WTC11 (cell line): ENCODE measurements around the gene SLC22A12. TPM values are rescaled to one million over a fixed set of nuclear protein-coding genes. Genes with fewer than 3 reads are reported as not detected.

ENCODE experiments used
- ATAC-seq: fragments of 200-7000 bp; cut with Tn5 transposase; 2 replicates; pipeline ENCODE4 v1.10.0; 2021; ENCODE audit warnings: mild to moderate bottlenecking, moderate library complexity
- CTCF ChIA-PET: fragments of 300-600 bp; sonication (Branson Sonifier 250); formaldehyde crosslinking; loops from one replicate; lab custom pipeline; 2021; ENCODE audit warnings: antibody characterized with exemption; lab: Charles Lee
- POLR2A ChIA-PET: fragments of 350-600 bp; sonication (Branson Sonifier 250); formaldehyde crosslinking; loops from one replicate; lab custom pipeline; 2021; ENCODE audit warnings: antibody characterized with exemption; lab: Charles Lee
- DNase-seq: peaks from one replicate; pipeline ENCODE4 v3.0.0; 2021; ENCODE audit warnings: low spot score
- H3K27ac Mint-ChIP-seq: 2 replicates; pipeline ENCODE4 v1.8.0; 2021; ENCODE audit warnings: mixed read lengths
- H3K27me3 Mint-ChIP-seq: 2 replicates; pipeline ENCODE4 v1.8.0; 2021; ENCODE audit warnings: low read depth, mild to moderate bottlenecking, moderate library complexity, mixed read lengths
- H3K36me3 Mint-ChIP-seq: 2 replicates; pipeline ENCODE4 v1.8.0; 2021; ENCODE audit warnings: mixed read lengths
- H3K4me1 Mint-ChIP-seq: 2 replicates; pipeline ENCODE4 v1.8.0; 2022; ENCODE audit warnings: mixed read lengths
- H3K4me3 Mint-ChIP-seq: 2 replicates; pipeline ENCODE4 v1.8.0; 2021; ENCODE audit warnings: mild to moderate bottlenecking, moderate library complexity, mixed read lengths
- H3K9me3 Mint-ChIP-seq: 2 replicates; pipeline ENCODE4 v1.8.0; 2021; ENCODE audit warnings: mixed read lengths
- GABPB1 ChIP-seq: sonication (generic); formaldehyde crosslinking; IDR thresholded peaks from 2 replicates; pipeline ENCODE4 v1.8.1; 2023; ENCODE audit warnings: mild to moderate bottlenecking, missing genetic modification reagents
- GTF2I ChIP-seq: fragments of 250-450 bp; sonication (Bioruptor Pico); conservative IDR thresholded peaks from 2 replicates; pipeline ENCODE4 v1.4.0; 2021; ENCODE audit warnings: mild to moderate bottlenecking
- MYBL2 ChIP-seq: sonication (generic); formaldehyde crosslinking; IDR thresholded peaks from 2 replicates; pipeline ENCODE4 v1.8.1; 2023; ENCODE audit warnings: mild to moderate bottlenecking, moderate library complexity, missing genetic modification reagents
- PRRX2 ChIP-seq: fragments of 250-450 bp; sonication (Bioruptor Pico); IDR thresholded peaks from 2 replicates; pipeline ENCODE4 v1.8.0; 2021; ENCODE audit warnings: mild to moderate bottlenecking
- RELA ChIP-seq: sonication (generic); formaldehyde crosslinking; IDR thresholded peaks from 2 replicates; pipeline ENCODE4 v1.8.1; 2022; ENCODE audit warnings: missing genetic modification reagents, mild to moderate bottlenecking, borderline replicate concordance
- SMAD3 ChIP-seq: sonication (generic); formaldehyde crosslinking; IDR thresholded peaks from 2 replicates; pipeline ENCODE4 v1.8.0; 2022; ENCODE audit warnings: missing genetic modification reagents, mild to moderate bottlenecking, borderline replicate concordance
- SMAD4 ChIP-seq: sonication (generic); formaldehyde crosslinking; IDR thresholded peaks from 2 replicates; pipeline ENCODE4 v1.8.0; 2022; ENCODE audit warnings: mild to moderate bottlenecking, missing genetic modification reagents
- TEAD1 ChIP-seq: sonication (generic); formaldehyde crosslinking; IDR thresholded peaks from 2 replicates; pipeline ENCODE4 v1.8.0; 2022; ENCODE audit warnings: mild to moderate bottlenecking, missing genetic modification reagents
- TEAD4 ChIP-seq: sonication (generic); formaldehyde crosslinking; IDR thresholded peaks from 2 replicates; pipeline ENCODE4 v1.8.0; 2022; ENCODE audit warnings: mild to moderate bottlenecking, missing genetic modification reagents
- ZNF138 ChIP-seq: sonication (generic); formaldehyde crosslinking; conservative IDR thresholded peaks from 2 replicates; pipeline ENCODE4 v1.8.1; 2022; ENCODE audit warnings: mild to moderate bottlenecking, moderate library complexity, missing genetic modification reagents
- ZNF423 ChIP-seq: fragments of 250-450 bp; sonication (Bioruptor Pico); IDR thresholded peaks from 2 replicates; pipeline ENCODE4 v2.1.2; 2022; ENCODE audit warnings: mild to moderate bottlenecking, moderate library complexity
- ZNF671 ChIP-seq: fragments of 250-450 bp; sonication (Bioruptor Pico); IDR thresholded peaks from 2 replicates; pipeline ENCODE4 v1.8.0; 2021; ENCODE audit warnings: mild to moderate bottlenecking
- total RNA-seq: library from RNA; stranded (reverse); gene quantifications from 3 replicates; pipeline ENCODE4 v1.2.3, GENCODE V29; 2021
- TF ChIP-seq, protein P1 (sequence below): sonication (generic); formaldehyde crosslinking; IDR thresholded peaks from 2 replicates; pipeline ENCODE4 v1.8.0; 2022; ENCODE audit warnings: mild to moderate bottlenecking, missing genetic modification reagents
- TF ChIP-seq, protein P2 (sequence below): sonication (generic); formaldehyde crosslinking; IDR thresholded peaks from 2 replicates; pipeline ENCODE4 v1.8.0; 2022; ENCODE audit warnings: mild to moderate bottlenecking, missing genetic modification reagents
- TF ChIP-seq, protein P3 (sequence below): sonication (generic); formaldehyde crosslinking; IDR thresholded peaks from 2 replicates; pipeline ENCODE4 v1.8.1; 2023; ENCODE audit warnings: mild to moderate bottlenecking, moderate library complexity, missing genetic modification reagents
- TF ChIP-seq, protein P4 (sequence below): fragments of 250-450 bp; sonication (Bioruptor Pico); IDR thresholded peaks from 2 replicates; pipeline ENCODE4 v1.9.0; 2021; ENCODE audit warnings: mild to moderate bottlenecking
- TF ChIP-seq, protein P5 (sequence below): sonication (generic); formaldehyde crosslinking; IDR thresholded peaks from 2 replicates; pipeline ENCODE4 v1.8.0; 2023; ENCODE audit warnings: missing genetic modification reagents
- TF ChIP-seq, protein P6 (sequence below): fragments of 250-450 bp; sonication (Bioruptor Pico); conservative IDR thresholded peaks from 2 replicates; pipeline ENCODE4 v1.9.0; 2021; ENCODE audit warnings: mild to moderate bottlenecking
- TF ChIP-seq, protein P7 (sequence below): sonication (generic); formaldehyde crosslinking; IDR thresholded peaks from 2 replicates; pipeline ENCODE4 v1.8.0; 2023; ENCODE audit warnings: mild to moderate bottlenecking, missing genetic modification reagents
- TF ChIP-seq, protein P8 (sequence below): sonication (generic); formaldehyde crosslinking; IDR thresholded peaks from 2 replicates; pipeline ENCODE4 v1.8.0; 2022; ENCODE audit warnings: mild to moderate bottlenecking, missing genetic modification reagents

SLC22A12 gene
- total RNA-seq, 1 experiment from 2014 or later, result not detected

DNA sequence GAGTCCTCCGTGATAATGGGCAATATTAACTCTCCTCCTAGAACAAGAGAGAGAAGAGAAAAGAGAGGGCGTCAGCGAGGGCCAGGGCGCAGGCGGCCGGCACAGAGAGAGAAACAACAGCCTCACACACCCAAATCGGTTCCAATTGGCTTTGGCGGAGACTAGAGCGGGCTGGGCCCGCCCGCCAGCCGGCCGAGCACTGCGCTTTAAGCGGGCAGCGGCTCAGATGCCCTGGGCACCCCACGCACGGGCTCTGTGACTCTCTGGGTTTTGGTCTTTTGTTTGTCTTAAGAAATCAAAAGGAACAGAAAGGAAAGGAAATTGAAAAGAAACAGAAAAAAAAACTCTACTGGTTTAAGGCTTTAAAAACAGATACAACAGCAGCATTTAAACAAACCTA is 17.0 kb downstream of the SLC22A12 start:
- H3K36me3 Mint-ChIP-seq, result no peaks in the 10 kb centered on the region
- DNase-seq (no peak), ATAC-seq (peak; percentile 38)
- no peaks in the 10 kb centered on the region; the same call in none of the 2 replicates for H3K27me3 Mint-ChIP-seq
- no peaks in the 10 kb centered on the region for H3K9me3 Mint-ChIP-seq
- POLR2A ChIA-PET, result interaction anchor here (0.7 kb wide), 1 partner anchor 80 kb away, joined by 5 read pairs; no protein-coding TSS in a partner anchor
- CTCF ChIA-PET, result interaction anchor here (0.6 to 4.6 kb wide), 5 partner anchors 22 to 119 kb away, joined by 3 to 22 read pairs (median 4); no protein-coding TSS in a partner anchor
- no peak overlapping the region for H3K27ac Mint-ChIP-seq
- H3K4me3 Mint-ChIP-seq, result no peak overlapping the region
- H3K4me1 Mint-ChIP-seq, result peaks cover 7% of the 10 kb centered on the region; the same call in 1 of the 2 replicates
- no peak for TF ChIP-seq GABPB1 (CRISPR knock-in tag)
- TF ChIP-seq, protein P1, sequence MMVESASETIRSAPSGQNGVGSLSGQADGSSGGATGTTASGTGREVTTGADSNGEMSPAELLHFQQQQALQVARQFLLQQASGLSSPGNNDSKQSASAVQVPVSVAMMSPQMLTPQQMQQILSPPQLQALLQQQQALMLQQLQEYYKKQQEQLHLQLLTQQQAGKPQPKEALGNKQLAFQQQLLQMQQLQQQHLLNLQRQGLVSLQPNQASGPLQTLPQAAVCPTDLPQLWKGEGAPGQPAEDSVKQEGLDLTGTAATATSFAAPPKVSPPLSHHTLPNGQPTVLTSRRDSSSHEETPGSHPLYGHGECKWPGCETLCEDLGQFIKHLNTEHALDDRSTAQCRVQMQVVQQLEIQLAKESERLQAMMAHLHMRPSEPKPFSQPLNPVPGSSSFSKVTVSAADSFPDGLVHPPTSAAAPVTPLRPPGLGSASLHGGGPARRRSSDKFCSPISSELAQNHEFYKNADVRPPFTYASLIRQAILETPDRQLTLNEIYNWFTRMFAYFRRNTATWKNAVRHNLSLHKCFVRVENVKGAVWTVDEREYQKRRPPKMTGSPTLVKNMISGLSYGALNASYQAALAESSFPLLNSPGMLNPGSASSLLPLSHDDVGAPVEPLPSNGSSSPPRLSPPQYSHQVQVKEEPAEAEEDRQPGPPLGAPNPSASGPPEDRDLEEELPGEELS (CRISPR knock-in tag), result no peak
- TF ChIP-seq, protein P2, sequence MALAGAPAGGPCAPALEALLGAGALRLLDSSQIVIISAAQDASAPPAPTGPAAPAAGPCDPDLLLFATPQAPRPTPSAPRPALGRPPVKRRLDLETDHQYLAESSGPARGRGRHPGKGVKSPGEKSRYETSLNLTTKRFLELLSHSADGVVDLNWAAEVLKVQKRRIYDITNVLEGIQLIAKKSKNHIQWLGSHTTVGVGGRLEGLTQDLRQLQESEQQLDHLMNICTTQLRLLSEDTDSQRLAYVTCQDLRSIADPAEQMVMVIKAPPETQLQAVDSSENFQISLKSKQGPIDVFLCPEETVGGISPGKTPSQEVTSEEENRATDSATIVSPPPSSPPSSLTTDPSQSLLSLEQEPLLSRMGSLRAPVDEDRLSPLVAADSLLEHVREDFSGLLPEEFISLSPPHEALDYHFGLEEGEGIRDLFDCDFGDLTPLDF (CRISPR knock-in tag), result no peak

DNA sequence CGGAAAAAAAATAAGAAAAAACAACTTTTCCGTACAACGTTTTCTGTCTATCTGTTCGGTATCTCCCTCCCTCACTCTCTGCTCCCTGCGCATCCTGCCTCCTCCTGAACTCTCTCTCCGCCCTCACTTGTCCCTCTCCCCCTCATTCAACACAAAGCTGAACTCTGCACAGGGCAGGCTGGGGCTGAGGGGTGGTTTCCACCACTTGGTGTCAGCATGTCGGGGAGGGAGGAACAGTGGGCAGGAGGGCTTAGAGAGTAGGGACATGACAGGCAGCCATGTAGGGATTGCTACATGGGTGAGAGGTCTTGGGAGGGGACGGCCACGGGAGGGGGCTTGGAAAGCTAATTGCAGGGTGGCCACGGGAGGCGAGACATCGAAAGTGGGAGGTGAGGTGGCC is 17.6 kb downstream of the SLC22A12 start:
- Mint-ChIP-seq H3K4me1 (peaks cover 7% of the 10 kb centered on the region; the same call in 1 of the 2 replicates), H3K4me3 (no peak overlapping the region), H3K9me3 (no peaks in the 10 kb centered on the region), H3K36me3 (no peaks in the 10 kb centered on the region), H3K27ac (no peak overlapping the region), H3K27me3 (no peaks in the 10 kb centered on the region; the same call in none of the 2 replicates)
- DNase-seq (no peak), ATAC-seq (peak; percentile 36; the same call in 1 of the 2 replicates)
- no peak for TF ChIP-seq ZNF671 (CRISPR knock-in tag)
- no peak for TF ChIP-seq ZNF423
- TF ChIP-seq, protein P3, sequence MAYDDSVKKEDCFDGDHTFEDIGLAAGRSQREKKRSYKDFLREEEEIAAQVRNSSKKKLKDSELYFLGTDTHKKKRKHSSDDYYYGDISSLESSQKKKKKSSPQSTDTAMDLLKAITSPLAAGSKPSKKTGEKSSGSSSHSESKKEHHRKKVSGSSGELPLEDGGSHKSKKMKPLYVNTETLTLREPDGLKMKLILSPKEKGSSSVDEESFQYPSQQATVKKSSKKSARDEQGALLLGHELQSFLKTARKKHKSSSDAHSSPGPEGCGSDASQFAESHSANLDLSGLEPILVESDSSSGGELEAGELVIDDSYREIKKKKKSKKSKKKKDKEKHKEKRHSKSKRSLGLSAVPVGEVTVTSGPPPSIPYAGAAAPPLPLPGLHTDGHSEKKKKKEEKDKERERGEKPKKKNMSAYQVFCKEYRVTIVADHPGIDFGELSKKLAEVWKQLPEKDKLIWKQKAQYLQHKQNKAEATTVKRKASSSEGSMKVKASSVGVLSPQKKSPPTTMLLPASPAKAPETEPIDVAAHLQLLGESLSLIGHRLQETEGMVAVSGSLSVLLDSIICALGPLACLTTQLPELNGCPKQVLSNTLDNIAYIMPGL, result no peak
- TF ChIP-seq, protein P4, sequence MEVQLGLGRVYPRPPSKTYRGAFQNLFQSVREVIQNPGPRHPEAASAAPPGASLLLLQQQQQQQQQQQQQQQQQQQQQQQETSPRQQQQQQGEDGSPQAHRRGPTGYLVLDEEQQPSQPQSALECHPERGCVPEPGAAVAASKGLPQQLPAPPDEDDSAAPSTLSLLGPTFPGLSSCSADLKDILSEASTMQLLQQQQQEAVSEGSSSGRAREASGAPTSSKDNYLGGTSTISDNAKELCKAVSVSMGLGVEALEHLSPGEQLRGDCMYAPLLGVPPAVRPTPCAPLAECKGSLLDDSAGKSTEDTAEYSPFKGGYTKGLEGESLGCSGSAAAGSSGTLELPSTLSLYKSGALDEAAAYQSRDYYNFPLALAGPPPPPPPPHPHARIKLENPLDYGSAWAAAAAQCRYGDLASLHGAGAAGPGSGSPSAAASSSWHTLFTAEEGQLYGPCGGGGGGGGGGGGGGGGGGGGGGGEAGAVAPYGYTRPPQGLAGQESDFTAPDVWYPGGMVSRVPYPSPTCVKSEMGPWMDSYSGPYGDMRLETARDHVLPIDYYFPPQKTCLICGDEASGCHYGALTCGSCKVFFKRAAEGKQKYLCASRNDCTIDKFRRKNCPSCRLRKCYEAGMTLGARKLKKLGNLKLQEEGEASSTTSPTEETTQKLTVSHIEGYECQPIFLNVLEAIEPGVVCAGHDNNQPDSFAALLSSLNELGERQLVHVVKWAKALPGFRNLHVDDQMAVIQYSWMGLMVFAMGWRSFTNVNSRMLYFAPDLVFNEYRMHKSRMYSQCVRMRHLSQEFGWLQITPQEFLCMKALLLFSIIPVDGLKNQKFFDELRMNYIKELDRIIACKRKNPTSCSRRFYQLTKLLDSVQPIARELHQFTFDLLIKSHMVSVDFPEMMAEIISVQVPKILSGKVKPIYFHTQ, result no peak
- no peak for TF ChIP-seq GTF2I (CRISPR knock-in tag)
- TF ChIP-seq MYBL2 (CRISPR knock-in tag), result no peak
- no peak for TF ChIP-seq TEAD1
- TF ChIP-seq, protein P5, sequence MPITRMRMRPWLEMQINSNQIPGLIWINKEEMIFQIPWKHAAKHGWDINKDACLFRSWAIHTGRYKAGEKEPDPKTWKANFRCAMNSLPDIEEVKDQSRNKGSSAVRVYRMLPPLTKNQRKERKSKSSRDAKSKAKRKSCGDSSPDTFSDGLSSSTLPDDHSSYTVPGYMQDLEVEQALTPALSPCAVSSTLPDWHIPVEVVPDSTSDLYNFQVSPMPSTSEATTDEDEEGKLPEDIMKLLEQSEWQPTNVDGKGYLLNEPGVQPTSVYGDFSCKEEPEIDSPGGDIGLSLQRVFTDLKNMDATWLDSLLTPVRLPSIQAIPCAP (CRISPR knock-in tag), result no peak
- TF ChIP-seq RELA (CRISPR knock-in tag), result no peak
- TF ChIP-seq ZNF138 (CRISPR knock-in tag), result no peak
- TF ChIP-seq, protein P6, sequence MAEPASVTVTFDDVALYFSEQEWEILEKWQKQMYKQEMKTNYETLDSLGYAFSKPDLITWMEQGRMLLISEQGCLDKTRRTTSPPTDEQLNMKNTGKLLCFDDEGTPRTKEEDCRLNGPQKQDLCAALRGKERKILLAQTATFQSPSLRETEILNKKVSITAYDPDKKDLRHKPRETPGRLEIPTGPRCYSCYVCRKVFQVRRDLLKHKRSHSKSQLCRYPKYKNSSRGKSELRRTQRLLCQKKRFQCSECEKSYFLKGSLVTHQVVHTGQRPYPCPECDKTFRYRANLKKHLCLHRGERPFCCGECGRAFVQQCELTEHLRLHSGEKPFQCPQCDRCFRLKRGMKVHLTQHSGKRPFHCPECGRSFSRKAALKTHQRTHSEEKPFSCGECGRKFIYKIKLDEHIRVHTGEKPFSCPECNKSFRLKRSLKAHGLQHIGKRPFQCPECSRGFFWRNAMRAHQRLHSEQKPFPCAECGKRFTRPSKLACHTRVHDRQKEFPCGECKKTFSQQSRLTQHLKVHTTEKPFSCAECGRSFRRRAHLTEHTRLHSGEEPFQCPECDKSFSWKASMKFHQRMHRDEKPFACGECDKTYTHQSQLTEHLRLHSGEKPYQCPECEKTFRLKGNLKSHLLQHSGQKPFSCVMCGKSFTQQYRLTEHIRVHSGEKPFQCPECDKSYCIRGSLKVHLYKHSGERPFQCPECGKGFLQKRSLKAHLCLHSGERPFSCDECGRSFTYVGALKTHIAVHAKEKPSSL (CRISPR knock-in tag), result no peak
- TF ChIP-seq, protein P7, sequence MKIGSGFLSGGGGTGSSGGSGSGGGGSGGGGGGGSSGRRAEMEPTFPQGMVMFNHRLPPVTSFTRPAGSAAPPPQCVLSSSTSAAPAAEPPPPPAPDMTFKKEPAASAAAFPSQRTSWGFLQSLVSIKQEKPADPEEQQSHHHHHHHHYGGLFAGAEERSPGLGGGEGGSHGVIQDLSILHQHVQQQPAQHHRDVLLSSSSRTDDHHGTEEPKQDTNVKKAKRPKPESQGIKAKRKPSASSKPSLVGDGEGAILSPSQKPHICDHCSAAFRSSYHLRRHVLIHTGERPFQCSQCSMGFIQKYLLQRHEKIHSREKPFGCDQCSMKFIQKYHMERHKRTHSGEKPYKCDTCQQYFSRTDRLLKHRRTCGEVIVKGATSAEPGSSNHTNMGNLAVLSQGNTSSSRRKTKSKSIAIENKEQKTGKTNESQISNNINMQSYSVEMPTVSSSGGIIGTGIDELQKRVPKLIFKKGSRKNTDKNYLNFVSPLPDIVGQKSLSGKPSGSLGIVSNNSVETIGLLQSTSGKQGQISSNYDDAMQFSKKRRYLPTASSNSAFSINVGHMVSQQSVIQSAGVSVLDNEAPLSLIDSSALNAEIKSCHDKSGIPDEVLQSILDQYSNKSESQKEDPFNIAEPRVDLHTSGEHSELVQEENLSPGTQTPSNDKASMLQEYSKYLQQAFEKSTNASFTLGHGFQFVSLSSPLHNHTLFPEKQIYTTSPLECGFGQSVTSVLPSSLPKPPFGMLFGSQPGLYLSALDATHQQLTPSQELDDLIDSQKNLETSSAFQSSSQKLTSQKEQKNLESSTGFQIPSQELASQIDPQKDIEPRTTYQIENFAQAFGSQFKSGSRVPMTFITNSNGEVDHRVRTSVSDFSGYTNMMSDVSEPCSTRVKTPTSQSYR, result no peak
- TF ChIP-seq TEAD4, result no peak
- TF ChIP-seq, protein P8, sequence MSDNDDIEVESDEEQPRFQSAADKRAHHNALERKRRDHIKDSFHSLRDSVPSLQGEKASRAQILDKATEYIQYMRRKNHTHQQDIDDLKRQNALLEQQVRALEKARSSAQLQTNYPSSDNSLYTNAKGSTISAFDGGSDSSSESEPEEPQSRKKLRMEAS, result no peak
- TF ChIP-seq SMAD3 (CRISPR knock-in tag), result no peak
- no peak for TF ChIP-seq SMAD4 (CRISPR knock-in tag)
- TF ChIP-seq PRRX2 (CRISPR knock-in tag), result no peak
- CTCF ChIA-PET, result interaction anchor here (0.6 to 4.6 kb wide), 9 partner anchors 9 to 120 kb away, joined by 3 to 22 read pairs (median 3); no protein-coding TSS in a partner anchor
- POLR2A ChIA-PET, result interaction anchor here (0.7 kb wide), 1 partner anchor 80 kb away, joined by 5 read pairs; no protein-coding TSS in a partner anchor
